ENCODE results near the gene DUSP28.

DNA sequence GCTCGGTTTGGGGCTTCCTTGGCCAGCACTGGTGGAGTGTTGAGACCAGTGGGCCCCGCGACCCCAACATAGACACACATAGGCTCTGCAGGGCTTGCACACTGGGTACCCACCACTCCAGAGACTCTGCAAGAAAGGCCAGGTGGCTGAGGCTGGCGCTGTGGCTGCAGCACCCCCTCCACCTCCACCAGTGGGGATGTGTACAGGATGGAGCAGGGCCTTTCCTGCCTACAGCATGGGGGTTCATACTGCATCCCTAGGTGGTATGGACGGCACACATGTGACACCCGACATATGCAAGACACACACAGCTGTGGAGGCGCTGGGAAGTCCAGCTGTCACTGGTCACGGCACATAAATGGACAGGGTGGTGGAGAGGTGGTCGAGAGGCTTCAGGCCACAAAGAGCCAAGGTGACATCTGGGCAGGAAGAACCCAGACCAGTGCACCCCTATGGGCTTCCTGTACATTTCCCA is 9.4 kb downstream of the DUSP28 start:
- TF ChIP-seq EZH2 (IDR thresholded peaks at IDR 0.05) (no peak), CTCF (IDR thresholded peaks at IDR 0.05) (no peak)
